Upper lobe of right lung (tissue), 1 donor: ENCODE measurements around the gene RAB12. TPM values are rescaled to one million over a fixed set of nuclear protein-coding genes. Genes with fewer than 3 reads are reported as not detected.
"Not testable (repeated sequence)": the region's sequence is repeated elsewhere in the genome, so short reads cannot be mapped to it uniquely, and the experiment has no call there.

Experiments
- ATAC-seq: fragments of 200-7000 bp; cut with Tn5 transposase; one replicate; pipeline ENCODE4 v1.9.1; 2020; ENCODE audit warnings: mild to moderate bottlenecking, moderate library complexity
- DNase-seq: peaks from one replicate; pipeline ENCODE4 v3.0.0-alpha.2; 2020
- H3K27ac ChIP-seq: fragments of 200-600 bp; one replicate; pipeline ENCODE4 v1.8.0; 2022
- H3K27me3 ChIP-seq: fragments of 200-600 bp; one replicate; pipeline ENCODE4 v1.8.0; 2022; ENCODE audit warnings: mild to moderate bottlenecking
- H3K36me3 ChIP-seq: fragments of 200-600 bp; one replicate; pipeline ENCODE4 v1.8.0; 2022
- H3K4me1 ChIP-seq: fragments of 200-600 bp; one replicate; pipeline ENCODE4 v1.8.0; 2022
- H3K4me3 ChIP-seq: fragments of 200-600 bp; one replicate; pipeline ENCODE4 v1.8.0; 2022; ENCODE audit warnings: mild to moderate bottlenecking
- H3K9me3 ChIP-seq: fragments of 200-600 bp; one replicate; pipeline ENCODE4 v1.8.0; 2022
- CTCF ChIP-seq: fragments of 200-600 bp; IDR thresholded peaks from one replicate; pipeline ENCODE4 v1.8.0; 2022; ENCODE audit warnings: antibody characterized with exemption
- intact Hi-C: fragments of 100-400 bp; cut with DNase I; formaldehyde crosslinking; loops from one replicate; pipeline ENCODE4 v1.11.0; 2022
- total RNA-seq: library from RNA; stranded (reverse); fragmentation: NEBNext Ultra II Directional; extraction: Animal tissue kit (Norgen Biotek cat#: 25700); gene quantifications from one replicate; pipeline ENCODE4 v1.2.1, GENCODE V29; 2021
- donor health status: DM: no; HTN: yes; CAD: no; lungs with severe emphysema.

Gene RAB12
- total RNA-seq, 1 donor from 2014 or later: 48.6 TPM

- Histone ChIP-seq H3K27ac (no peak overlapping the region), H3K4me1 (peaks cover 45% of the 10 kb centered on the region), H3K9me3 (no peaks in the 10 kb centered on the region), H3K4me3 (no peak overlapping the region), H3K27me3 (no peaks in the 10 kb centered on the region), H3K36me3 (no peaks in the 10 kb centered on the region)
- intact Hi-C loops: no loop called here
- no peak for DNase-seq
- ATAC-seq: no peak
- no peak for TF ChIP-seq CTCF
These were observed 6.8 kb downstream of the RAB12 start for GRCh38 chr18:8616028-8616401.

GRCh38 chr18:8617907-8618306, 8.7 kb downstream of the RAB12 start:
- Histone ChIP-seq H3K36me3 (no peaks in the 10 kb centered on the region), H3K27ac (no peak overlapping the region), H3K9me3 (no peaks in the 10 kb centered on the region), H3K27me3 (no peaks in the 10 kb centered on the region), H3K4me1 (peaks cover 38% of the 10 kb centered on the region), H3K4me3 (no peak overlapping the region)
- intact Hi-C loops: no loop called here
- ATAC-seq (no peak), DNase-seq (no peak)
- no peak for TF ChIP-seq CTCF

- Histone ChIP-seq H3K27ac (no peak overlapping the region), H3K36me3 (no peaks in the 10 kb centered on the region), H3K4me3 (no peak overlapping the region), H3K9me3 (no peaks in the 10 kb centered on the region), H3K27me3 (no peaks in the 10 kb centered on the region), H3K4me1 (peaks cover 45% of the 10 kb centered on the region)
- DNase-seq (no peak), ATAC-seq (no peak)
- no peak for TF ChIP-seq CTCF
- intact Hi-C loops: no loop called here
These were observed 9.8 kb downstream of the RAB12 start for GRCh38 chr18:8619041-8619440.

GRCh38 chr18:8619835-8620577, 10.8 kb downstream of the RAB12 start:
- Histone ChIP-seq H3K27me3 (no peaks in the 10 kb centered on the region), H3K9me3 (no peaks in the 10 kb centered on the region), H3K27ac (no peak overlapping the region), H3K4me3 (no peak overlapping the region), H3K4me1 (peaks cover 36% of the 10 kb centered on the region), H3K36me3 (no peaks in the 10 kb centered on the region)
- DNase-seq (no peak), ATAC-seq (no peak)
- intact Hi-C loops: no loop called here
- TF ChIP-seq CTCF: no peak

GRCh38 chr18:8620845-8621244, 11.6 kb downstream of the RAB12 start:
- H3K36me3 ChIP-seq: peaks cover 7% of the 10 kb centered on the region
- DNase-seq: no peak
- no peak overlapping the region for H3K27ac ChIP-seq
- no peak for TF ChIP-seq CTCF
- H3K9me3 ChIP-seq: no peaks in the 10 kb centered on the region
- no peak overlapping the region for H3K4me3 ChIP-seq
- ATAC-seq: no peak
- no peaks in the 10 kb centered on the region for H3K27me3 ChIP-seq
- peaks cover 28% of the 10 kb centered on the region for H3K4me1 ChIP-seq
- intact Hi-C loops: no loop called here

- intact Hi-C loops, H3K27me3 ChIP-seq, H3K9me3 ChIP-seq, H3K4me3 ChIP-seq, ATAC-seq, H3K27ac ChIP-seq, DNase-seq: not testable (repeated sequence)
- peaks cover 25% of the 10 kb centered on the region for H3K36me3 ChIP-seq
- peaks cover 26% of the 10 kb centered on the region for H3K4me1 ChIP-seq
These were observed 13.4 kb downstream of the RAB12 start for GRCh38 chr18:8622625-8623024.
